Nephron (organoid): ENCODE data around the gene SEMA3G.

ENCODE experiments used
- H3K27ac Mint-ChIP-seq, 3 experiments: 2 replicates each; pipeline ENCODE4 v1.8.0; 2020; ENCODE audit warnings: mixed read lengths in 3 of 3, mild to moderate bottlenecking in 2 of 3, moderate library complexity in 1 of 3
- H3K27me3 Mint-ChIP-seq: 2 replicates; pipeline ENCODE4 v1.8.0; 2021; ENCODE audit warnings: low read depth, mild to moderate bottlenecking, moderate library complexity, mixed read lengths
- H3K36me3 Mint-ChIP-seq: 2 replicates; pipeline ENCODE4 v1.8.0; 2020; ENCODE audit warnings: low read depth, mixed read lengths
- H3K4me1 Mint-ChIP-seq: 2 replicates; pipeline ENCODE4 v1.8.0; 2020; ENCODE audit warnings: mixed read lengths
- H3K4me3 Mint-ChIP-seq, 3 experiments: 2 replicates each; pipeline ENCODE4 v1.8.0; 2020; ENCODE audit warnings: mild to moderate bottlenecking in 3 of 3, mixed read lengths in 3 of 3, moderate library complexity in 2 of 3
- H3K9me3 Mint-ChIP-seq: 2 replicates; pipeline ENCODE4 v1.8.0; 2020; ENCODE audit warnings: mixed read lengths
- TF ChIP-seq, protein P1 (sequence below), 3 experiments: fragments of 200-600 bp; sonication (generic); IDR thresholded peaks; one replicate each; pipeline ENCODE4 v1.5.0; 2021; ENCODE audit warnings: antibody characterized with exemption in 3 of 3; ENCODE audit not compliant: unreplicated experiment in 3 of 3

SEMA3G gene

DNA sequence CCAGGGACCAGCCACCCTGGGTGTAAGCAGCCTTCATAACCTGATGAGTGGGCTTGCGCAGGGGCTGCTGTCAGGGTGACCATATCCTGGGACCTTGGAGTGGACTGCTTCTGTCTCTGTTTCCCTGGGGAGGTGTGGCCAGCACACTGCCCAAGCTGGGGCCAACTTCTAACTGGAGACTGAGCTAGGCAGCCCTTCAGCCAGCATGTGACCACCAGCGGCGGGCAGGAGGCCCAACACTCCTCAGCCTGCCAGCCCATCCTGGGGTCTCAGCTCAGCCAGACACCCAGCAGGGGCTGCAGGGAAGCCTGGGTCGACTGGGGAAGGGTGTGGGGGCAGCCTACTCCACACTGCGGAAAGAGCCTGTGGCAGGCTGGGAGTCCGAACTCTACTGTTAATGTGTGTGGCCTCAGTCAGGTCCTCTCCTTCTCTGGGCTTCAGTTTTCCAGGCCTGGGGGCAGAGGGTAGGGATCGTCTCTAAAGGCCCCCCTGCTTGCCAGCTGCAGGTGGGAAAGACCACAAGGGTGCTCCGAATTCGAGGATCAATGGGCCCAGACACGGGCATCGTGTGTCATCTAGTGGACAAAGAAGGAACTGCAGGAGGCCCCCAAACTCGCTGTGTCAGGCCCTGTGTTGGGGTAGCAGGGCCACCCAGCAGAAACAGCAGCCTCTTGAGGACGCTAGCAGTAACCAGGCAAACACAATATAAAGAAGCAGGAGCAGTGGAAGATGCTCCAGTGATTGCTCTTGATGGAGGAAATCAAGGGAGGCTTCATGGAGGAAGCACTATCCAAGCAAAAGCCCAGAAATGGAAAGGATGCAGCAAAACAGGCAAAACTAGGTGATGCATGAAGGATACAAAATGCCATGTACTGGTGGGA is 2.0 kb upstream of the SEMA3G start:
- H3K4me1 Mint-ChIP-seq = peaks cover 40% of the 10 kb centered on the region
- no peaks in the 10 kb centered on the region for H3K9me3 Mint-ChIP-seq
- TF ChIP-seq, protein P1, sequence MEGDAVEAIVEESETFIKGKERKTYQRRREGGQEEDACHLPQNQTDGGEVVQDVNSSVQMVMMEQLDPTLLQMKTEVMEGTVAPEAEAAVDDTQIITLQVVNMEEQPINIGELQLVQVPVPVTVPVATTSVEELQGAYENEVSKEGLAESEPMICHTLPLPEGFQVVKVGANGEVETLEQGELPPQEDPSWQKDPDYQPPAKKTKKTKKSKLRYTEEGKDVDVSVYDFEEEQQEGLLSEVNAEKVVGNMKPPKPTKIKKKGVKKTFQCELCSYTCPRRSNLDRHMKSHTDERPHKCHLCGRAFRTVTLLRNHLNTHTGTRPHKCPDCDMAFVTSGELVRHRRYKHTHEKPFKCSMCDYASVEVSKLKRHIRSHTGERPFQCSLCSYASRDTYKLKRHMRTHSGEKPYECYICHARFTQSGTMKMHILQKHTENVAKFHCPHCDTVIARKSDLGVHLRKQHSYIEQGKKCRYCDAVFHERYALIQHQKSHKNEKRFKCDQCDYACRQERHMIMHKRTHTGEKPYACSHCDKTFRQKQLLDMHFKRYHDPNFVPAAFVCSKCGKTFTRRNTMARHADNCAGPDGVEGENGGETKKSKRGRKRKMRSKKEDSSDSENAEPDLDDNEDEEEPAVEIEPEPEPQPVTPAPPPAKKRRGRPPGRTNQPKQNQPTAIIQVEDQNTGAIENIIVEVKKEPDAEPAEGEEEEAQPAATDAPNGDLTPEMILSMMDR (IDR thresholded peaks at IDR 0.05; ENCODE audit: unreplicated experiment in 3 of 3) = peak; percentile 99 to 100 (median 99)
- peak overlapping the region in 2 of 3 experiments; percentile 21 to 39 for H3K27ac Mint-ChIP-seq
- H3K27me3 Mint-ChIP-seq = peaks cover 11% of the 10 kb centered on the region
- no peaks in the 10 kb centered on the region for H3K36me3 Mint-ChIP-seq
- peak overlapping the region in 1 of 3 experiments; percentile 10 for H3K4me3 Mint-ChIP-seq

DNA sequence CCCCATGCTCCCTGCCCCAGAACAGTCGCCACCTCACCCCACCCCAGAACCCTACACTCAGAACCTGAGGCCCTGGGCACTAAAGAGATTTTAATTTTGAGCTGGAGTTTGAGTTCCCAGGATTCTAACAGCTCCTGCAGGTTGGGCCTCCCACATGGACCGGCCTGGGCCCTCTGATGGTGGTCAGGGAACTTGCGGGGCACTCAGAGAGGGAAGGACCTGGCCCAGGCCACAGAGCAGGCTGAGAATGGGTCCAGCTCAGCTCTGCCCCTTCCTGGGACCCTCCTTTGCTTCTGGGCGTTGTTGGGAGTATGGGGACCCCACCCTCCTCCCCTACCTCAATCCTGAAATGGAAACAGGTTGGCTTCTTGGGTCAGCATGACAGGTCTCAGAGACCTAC is 1.1 kb upstream of the SEMA3G start:
- H3K4me1 Mint-ChIP-seq = peaks cover 33% of the 10 kb centered on the region
- no peaks in the 10 kb centered on the region for H3K9me3 Mint-ChIP-seq
- H3K27me3 Mint-ChIP-seq = peaks cover 11% of the 10 kb centered on the region
- no peak overlapping the region for H3K4me3 Mint-ChIP-seq
- TF ChIP-seq, protein P1 (IDR thresholded peaks at IDR 0.05; ENCODE audit: unreplicated experiment in 3 of 3) = no peak
- H3K27ac Mint-ChIP-seq = no peak overlapping the region
- H3K36me3 Mint-ChIP-seq = no peaks in the 10 kb centered on the region

DNA sequence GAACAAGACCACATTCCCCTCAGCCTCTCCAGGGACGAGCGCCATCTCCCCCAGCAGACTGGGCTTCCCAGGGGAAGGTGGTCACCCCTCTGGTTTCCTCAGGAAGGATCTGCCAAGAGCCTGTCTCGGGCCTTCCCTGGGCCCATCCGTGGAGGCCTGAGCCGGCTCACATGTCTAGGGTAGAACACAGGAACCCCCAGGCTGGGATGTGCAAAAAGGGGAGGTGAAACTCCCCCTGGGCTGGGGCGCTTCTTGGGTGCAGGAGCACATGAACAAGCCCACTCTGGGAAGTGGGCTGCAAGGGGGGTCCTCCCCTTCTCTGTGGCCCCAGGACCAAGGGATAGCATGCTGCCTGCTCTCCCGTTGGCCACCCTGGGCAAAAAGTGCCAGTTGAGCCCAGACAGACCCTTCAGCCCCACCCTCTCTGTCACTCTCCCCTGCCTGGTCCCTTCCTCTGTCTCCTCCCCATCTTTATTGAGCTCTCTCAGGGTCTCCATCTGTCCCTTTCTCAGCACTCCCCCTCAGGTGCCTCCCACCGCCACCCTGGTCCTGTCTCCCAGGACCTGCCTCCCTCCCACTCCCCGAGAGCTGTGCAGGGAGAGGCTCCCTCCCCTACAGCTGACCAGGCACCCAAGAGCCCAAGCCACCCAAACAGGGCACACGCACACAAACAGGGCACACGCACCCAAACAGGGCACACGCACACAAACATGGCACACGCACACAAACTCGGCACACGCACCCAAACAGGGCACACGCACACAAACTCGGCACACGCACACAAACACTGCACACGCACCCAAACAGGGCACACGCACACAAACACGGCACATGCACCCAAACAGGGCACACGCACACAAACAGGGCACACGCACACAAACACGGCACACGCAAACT is 864 bp downstream of the SEMA3G start:
- H3K27ac Mint-ChIP-seq = peak overlapping the region in 1 of 3 experiments; percentile 43
- H3K27me3 Mint-ChIP-seq = peaks cover 11% of the 10 kb centered on the region
- no peaks in the 10 kb centered on the region for H3K9me3 Mint-ChIP-seq
- TF ChIP-seq, protein P1 (IDR thresholded peaks at IDR 0.05; ENCODE audit: unreplicated experiment in 3 of 3) = no peak
- H3K4me1 Mint-ChIP-seq = peaks cover 23% of the 10 kb centered on the region
- peak overlapping the region; percentile 64 to 78 (median 64) for H3K4me3 Mint-ChIP-seq
- no peaks in the 10 kb centered on the region for H3K36me3 Mint-ChIP-seq

DNA sequence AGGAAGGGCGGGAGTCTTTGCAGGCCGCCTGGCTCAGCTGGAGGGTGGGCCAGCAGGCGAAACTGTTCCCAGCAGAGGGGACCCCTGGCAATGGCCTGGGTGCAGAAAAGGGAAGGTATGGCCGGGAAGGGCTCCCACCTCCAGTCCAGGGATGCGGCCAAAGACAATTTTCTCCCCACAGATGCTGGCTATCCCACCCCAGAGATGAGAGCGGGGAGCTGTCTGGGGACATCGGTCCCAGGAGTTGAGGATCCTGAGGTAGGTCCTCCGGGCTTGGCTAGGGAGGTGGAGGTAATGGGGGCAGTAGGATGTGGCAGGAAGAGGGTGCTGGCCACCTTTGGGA is 1.7 kb downstream of the SEMA3G start:
- Mint-ChIP-seq H3K4me3 (peak overlapping the region in 1 of 3 experiments; percentile 38), H3K4me1 (peaks cover 15% of the 10 kb centered on the region), H3K36me3 (no peaks in the 10 kb centered on the region), H3K27ac (no peak overlapping the region), H3K9me3 (no peaks in the 10 kb centered on the region), H3K27me3 (peaks cover 6% of the 10 kb centered on the region)
- TF ChIP-seq, protein P1 (IDR thresholded peaks at IDR 0.05; ENCODE audit: unreplicated experiment in 3 of 3) = no peak

DNA sequence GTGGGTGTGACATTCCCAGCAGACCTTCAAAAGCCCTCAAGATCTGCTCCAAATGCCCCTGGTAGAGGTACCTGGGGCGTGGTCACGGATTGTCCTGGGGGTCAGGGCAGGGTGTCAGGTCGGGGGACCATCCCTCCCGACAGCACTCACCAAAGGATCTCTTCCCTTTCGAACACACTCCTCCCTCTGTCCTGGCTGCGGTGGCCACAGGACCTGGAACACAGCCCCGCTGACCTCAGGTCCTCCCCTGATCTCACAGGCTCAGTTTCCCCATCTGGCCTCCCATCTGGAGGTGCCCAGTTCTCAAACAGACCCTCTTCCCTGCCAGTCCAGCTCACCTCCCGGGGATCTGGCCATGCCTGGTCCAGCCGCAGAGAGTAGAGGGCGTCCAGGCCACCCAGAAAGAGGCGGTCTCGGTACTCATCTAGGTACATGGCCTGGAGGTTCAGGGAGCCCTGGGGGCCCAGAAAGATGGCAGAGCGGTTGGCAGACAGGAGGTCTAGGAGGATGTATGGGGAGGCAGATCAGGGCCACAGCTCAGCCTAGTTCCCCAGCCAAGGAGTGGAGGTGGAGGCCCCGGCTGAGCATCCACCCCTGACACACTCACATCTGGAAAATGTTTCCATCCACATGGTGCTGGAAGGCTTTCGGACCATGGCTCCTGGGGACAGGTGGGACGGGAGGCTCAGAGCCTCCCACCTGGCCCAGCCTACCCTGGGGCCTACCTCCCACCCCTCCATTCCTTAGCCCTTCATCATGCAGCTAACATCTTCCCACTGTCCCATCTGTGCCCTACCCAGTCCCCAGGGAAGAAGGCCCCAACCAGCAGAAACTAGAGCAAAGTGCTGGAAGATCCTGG is 2.3 kb downstream of the SEMA3G start:
- Mint-ChIP-seq H3K9me3 (no peaks in the 10 kb centered on the region), H3K4me1 (peaks cover 11% of the 10 kb centered on the region), H3K27ac (peak overlapping the region in 1 of 3 experiments; percentile 74), H3K27me3 (peaks cover 6% of the 10 kb centered on the region), H3K36me3 (no peaks in the 10 kb centered on the region), H3K4me3 (peak overlapping the region in 2 of 3 experiments; percentile 6 to 48)
- TF ChIP-seq, protein P1 (IDR thresholded peaks at IDR 0.05; ENCODE audit: unreplicated experiment in 3 of 3) = no peak
